C1 segment of cervical spinal cord (tissue), 14 donors: ENCODE measurements around the gene GPATCH3.
A peak's percentile ranks its signal among the peaks of the same experiment; 100 is the strongest.
"Not testable (repeated sequence)": the region's sequence is repeated elsewhere in the genome, so short reads cannot be mapped to it uniquely, and the experiment has no call there.

Experiments
- DNase-seq, 14 donors: peaks; one replicate each; lab custom pipeline; 2025; lab: John Stamatoyannopoulos, UW

Gene GPATCH3

DNA sequence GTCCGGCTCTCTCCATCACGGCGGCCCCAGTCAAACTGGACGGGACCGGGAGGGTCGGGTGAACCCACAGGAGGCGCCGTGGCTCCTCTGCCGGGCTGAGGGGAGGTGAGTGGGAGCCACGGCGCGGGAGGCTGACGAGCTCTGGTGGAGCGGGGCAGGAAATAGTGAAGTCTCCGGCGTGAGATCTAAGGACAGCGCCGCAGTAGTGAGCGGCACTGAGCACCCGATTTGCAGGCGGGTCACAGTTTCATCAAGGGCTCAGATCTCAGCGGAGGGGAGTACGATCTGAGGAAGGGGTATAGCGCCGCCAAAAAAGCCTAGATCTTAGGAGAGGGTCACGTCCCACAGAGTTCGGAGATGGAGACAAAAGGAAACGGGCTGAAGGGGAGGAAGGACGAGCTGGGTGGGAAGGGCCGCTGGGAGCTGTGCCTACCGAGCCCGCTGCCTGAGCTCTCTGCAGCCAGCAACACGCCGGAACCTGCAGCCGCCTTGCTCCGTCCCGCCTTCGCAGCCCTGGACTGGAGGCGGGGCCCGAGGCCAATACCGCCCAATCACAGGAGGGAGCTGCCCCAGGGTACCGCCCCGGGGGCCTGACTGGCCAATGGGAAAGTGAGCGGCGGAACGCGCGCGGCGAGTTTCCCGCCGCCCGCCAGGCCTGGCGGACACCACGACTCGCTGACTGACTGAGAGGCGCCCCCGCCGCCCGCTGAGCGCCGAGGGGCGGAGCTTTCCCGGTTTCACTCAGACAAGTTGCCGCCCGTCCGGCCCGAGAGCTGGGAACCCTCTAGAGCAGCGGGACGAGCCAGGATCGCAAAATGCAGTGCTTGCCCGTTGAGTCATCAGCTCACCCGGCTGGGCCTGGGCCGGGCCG is 35.4 kb downstream of the GPATCH3 start:
- peak; percentile 82 to 99 (median 92) for DNase-seq

DNA sequence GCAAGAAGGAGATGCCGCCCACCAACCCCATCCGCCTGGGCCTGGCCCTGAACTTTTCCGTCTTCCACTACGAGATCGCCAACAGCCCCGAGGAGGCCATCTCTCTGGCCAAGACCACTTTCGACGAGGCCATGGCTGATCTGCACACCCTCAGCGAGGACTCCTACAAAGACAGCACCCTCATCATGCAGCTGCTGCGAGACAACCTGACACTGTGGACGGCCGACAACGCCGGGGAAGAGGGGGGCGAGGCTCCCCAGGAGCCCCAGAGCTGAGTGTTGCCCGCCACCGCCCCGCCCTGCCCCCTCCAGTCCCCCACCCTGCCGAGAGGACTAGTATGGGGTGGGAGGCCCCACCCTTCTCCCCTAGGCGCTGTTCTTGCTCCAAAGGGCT is 36.6 kb downstream of the GPATCH3 start:
- DNase-seq = no peak

DNA sequence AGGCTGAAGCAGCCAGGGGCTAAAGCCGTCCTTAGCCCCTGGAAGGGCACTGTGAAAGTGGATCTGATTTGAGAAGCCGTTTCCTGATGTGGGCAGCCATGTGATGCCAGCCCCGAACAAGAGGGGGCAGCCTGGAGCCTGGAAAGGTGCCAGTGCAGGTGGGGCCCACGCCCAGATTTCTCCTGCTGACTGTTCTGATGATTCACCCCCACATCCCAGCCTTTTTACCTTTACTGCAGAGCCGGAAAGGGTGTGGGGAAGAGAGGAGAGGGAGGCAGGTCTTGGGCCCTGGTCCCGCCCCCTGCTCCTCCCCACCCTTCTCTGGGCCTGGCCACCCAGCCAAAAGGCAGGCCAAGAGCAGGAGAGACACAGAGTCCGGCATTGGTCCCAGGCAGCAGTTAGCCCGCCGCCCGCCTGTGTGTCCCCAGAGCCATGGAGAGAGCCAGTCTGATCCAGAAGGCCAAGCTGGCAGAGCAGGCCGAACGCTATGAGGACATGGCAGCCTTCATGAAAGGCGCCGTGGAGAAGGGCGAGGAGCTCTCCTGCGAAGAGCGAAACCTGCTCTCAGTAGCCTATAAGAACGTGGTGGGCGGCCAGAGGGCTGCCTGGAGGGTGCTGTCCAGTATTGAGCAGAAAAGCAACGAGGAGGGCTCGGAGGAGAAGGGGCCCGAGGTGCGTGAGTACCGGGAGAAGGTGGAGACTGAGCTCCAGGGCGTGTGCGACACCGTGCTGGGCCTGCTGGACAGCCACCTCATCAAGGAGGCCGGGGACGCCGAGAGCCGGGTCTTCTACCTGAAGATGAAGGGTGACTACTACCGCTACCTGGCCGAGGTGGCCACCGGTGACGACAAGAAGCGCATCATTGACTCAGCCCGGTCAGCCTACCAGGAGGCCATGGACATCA is 37.2 kb downstream of the GPATCH3 start, which contains the start of gene SFN:
SFN (plus strand) TSS at position 369 of the 904 bp plus-strand sequence; CDS start at position 433, 64 bp downstream.
- peak in 1 of 14 donors; percentile 44 for DNase-seq

DNA sequence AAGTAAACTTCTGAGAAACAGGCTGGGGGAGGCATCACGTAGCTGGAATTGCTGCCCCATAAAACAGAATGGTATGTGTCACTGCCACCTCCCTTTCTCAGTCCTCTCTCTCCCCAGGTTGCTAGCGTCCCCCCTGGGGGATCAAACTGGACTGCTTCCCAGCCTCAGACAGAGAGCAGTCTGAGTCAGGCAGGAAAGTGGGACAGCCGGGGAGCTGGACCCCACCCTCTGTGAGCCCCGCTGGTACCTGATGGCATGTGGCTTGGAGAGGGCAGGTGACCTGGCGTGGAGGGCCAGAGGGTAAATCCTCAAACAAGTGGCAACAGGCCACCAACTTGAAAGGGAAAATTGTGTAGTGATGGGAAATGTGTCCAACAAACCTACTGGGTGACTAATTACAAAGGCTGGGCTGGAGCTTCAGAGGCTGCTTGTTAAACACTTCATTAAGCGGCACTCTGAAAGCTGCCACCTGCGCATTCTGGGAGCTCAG is 38.3 kb downstream of the GPATCH3 start:
- DNase-seq = peak in 3 of 14 donors; percentile 18 to 73 (median 27)

DNA sequence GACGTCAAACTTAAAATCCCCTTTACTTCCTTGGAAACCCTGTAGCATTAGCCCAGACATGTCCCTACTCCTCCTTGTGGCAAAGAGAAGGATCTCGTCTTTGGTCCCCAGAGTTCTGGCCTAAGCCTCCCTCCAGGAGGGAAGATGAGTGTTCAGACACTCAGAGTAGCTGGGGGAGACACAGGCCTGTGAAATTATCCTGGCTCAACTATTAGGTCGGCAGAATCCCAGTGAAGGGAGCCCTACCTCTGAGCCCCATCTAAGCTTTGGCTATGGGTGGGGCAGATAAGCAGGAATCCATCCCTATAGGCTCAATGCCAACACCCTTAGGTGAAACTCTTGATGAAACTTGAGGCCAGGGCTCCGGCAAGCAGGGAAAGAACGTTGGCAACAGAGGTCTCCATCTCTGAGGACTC is 39.0 kb downstream of the GPATCH3 start:
- DNase-seq = no peak

DNA sequence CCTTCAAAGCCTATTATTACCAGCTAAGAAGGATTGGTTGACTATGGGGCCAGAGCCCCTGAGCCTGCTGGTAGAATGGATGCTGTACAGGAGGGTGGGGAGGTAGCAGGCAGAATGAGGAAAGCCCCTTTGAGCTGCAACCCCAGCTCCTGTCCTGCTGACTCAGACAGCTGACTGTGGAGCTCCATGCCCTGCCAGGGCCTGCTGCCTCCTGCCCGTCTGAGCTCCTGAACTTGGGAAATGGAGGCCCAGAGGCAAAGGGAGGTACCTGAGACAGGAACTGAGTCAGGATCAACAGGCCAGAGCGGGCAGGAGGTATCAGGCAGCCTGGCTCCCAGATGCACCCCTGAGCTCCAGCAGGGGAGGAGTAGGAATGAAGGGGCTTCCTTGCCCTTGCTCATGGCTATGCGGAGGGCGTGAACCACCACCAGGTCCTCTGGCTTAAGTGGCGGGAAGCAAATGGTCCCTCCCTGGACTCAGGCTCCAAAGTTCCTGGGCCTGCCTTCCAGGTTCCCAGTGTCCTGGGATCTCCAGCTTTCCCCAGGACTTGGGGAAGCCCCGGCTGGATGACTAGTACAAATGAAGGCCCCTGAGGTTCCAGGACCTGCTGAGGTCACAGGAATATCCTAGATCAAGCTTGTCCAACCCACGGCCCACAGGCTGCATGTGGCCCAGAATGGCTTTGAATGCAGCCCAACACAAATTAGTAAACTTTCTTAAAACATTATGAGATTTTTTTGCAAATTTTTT is 41.2 kb downstream of the GPATCH3 start:
- no peak for DNase-seq

DNA sequence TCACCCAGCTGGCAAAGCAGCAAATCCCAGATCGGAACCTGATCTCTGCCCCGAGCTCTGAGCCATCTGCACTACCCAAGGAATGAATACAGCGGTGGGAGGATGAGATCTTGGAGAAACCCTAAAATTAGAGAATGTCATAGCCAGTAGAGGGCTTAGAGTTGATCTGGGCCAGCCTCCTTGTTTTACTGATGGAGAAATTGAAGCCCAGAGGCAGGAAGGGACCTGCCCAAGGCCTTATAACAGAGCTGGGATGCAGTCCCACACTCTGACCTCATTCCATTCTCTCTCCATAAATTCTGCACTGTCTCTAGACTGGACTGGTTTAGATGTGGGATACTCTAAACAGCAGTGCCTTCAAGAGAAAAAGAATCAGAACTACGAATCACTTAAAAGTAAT is 42.1 kb downstream of the GPATCH3 start:
- DNase-seq = no peak

DNA sequence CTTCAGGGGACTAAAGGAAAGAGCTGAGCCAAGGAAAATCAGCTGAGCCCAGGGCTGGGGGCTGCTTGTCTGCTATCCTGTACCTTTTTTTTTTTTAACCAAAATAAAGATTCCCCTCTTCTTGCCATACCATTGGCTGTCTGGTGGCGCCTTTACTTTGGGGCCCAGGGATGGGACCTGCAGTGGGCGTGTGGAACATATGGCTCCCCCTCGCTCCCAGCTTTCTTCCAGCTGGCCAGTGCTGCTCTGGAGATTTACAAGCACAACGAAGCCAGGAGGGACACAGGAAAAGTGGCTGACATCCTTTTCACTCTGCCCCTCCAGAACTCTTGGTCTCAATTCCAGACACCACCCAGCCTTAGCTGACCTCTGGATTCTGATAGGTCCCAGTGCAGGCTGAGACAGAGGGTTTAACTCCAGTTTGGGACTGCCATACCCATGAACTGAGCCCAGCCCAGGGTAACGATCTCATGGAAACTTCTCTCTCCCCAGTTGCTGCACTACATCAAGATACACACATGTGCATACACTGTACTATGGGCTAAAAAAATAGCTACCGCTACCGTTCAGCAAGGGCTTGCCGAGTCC is 42.7 kb downstream of the GPATCH3 start:
- no peak for DNase-seq

DNA sequence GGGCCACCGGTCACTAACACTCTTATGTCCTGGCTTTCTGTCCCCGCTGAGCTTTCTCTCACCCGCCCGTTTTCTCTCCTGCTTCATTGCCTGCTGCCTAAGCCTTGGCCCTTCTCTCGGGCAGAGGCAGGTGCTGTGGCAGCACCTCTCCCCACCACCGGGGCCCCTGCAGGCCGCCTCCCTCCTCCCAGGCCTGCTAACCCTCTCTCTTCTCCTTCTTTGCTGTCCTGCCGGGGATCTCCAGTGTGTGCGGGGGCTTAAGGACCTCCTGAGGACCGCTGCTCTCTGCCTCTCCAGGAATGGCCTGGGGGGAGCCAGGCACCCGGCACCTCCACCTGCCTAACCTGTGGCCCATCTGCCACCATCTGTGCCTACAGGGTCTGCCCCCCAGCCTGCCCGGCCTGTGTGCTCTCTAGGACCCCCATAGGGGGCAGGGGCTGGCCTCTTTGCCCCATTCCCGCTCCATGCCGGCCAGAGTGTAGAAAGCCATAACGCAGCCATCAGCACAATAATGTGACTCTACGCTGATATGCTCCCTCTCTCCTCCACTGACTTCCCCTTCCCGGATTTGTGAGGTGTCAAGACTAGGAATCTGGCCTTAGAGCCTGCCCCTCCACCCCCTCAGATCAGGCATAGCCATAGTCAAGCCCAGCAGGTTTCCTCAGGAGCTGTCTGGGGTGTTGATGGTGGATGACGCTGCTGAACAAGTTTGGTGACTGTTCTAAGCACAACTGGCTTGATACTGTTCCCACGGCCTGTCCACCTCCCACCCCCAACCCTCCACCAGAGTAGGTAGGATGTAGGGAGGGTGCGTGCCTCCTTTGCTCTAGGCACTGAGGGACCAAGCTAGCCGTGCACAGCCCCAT is 43.4 kb downstream of the GPATCH3 start:
- DNase-seq = no peak

DNA sequence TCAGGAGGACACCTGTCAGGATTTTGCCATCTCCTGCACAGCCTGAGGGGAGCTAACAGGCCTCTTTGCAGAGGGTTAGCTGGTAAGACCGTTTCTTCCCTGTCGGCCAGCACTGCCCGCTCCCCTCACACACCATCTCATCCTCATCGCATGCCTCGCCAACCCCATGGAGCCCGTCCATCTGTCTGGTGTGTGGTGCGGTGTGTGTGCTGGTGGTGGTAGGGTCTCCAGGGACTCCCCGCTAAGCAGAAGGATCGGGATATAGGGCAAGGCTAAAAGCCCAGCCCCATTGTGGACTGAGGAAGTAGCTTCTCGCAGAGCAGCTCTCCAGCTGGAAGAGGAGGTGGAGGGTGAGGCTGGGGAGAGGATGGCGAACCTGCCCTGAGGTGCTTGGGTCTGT is 44.1 kb downstream of the GPATCH3 start:
- DNase-seq = peak in 1 of 14 donors; percentile 58

DNA sequence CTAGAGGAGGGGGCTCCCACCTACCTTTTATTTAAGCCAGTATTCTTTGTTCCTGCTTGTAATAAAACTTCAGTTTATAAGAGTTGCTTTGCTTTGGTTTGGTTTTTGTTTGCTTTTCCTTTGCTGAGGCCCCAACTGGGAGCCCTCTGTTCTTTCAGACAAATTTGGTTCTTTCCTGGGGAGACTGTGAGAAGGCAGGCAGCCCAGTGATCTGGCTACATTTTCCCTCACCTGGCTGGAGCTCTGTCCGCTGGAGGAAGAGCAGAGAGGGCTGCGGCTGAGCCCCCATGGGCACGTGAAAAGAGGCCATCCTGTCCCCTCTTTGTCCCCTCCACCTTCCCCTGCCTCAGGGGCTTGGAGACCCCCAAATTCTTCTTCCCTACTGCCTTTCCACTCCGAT is 44.6 kb downstream of the GPATCH3 start:
- peak in 1 of 14 donors; percentile 53 for DNase-seq

DNA sequence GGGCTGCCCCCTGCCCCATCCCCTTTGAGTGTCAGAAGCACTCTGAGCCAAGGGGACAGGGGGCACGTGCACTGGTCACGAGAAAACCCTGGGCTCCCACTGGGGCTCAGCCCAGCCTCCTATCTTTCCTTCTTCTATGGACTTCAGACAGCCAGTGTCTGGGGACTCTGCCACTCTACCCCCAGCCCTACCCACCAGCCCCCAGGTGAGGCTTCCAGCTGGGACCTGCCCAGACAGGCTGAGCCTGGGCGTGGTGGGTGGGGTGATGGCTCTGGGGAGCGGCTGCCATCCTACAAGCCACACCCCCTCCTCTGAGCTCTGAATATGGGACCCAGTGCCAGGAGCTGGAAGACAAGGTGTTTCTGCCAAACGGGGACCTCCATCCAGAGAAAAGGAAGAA is 45.4 kb downstream of the GPATCH3 start:
- DNase-seq = no peak

DNA sequence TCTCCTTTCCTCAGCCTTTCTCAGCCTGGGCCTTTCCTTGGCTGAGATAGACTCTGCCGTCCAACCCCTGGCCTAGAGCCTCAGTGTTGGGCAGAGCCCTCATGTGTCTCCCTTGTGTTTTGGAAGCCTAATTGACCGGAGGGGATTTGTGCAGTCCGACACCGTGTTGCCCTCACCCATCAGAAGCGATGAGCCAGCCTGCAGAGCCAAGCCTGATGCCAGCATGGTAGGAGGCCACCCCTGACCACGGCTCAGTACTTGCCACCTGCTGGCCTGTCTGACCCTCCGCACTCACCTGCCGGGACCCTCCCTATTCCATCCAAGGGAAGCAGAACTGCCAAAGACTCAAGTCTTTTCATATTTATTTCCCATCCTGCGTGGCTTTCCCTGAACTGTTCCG is 46.7 kb downstream of the GPATCH3 start:
- no peak for DNase-seq

DNA sequence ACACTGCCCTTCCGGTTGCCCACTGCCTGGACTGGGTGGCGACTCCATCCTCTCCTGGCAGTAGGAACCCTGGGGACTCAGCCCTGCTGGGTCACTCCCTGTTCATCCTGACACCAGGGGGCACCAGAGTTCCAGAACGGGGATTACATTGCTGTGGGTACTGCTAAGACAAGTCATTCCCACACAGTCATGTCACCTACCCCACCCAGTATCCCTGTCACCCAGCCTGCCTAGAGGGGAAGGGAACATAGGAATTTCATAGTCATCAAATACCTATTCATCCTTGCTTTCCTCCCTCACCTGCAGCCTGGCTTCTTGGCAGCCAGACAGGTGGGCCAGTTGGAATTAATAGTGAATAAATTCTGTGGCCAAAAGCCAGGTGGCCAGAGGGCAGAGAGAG is 47.1 kb downstream of the GPATCH3 start:
- peak in 10 of 14 donors; percentile 14 to 57 (median 43) for DNase-seq

DNA sequence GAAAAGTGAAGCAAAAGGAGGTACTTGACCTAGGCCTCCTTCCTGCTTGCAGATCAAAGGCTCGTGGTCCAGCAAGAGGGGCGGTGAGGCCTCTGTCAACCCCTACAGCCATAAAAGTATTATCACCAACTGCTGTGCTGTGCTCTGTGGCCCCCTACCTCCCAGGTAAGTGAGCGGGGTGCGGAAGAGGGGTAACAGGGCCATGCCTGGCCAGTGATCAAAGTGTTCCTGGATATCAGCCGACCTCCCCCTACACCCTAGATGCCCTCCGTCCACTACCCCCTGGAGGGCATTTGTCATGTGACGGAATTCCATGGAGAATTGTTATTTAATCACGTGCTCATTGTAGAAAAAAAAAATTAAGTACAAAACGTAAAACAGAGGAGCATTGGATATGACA is 47.6 kb downstream of the GPATCH3 start:
- DNase-seq = no peak

DNA sequence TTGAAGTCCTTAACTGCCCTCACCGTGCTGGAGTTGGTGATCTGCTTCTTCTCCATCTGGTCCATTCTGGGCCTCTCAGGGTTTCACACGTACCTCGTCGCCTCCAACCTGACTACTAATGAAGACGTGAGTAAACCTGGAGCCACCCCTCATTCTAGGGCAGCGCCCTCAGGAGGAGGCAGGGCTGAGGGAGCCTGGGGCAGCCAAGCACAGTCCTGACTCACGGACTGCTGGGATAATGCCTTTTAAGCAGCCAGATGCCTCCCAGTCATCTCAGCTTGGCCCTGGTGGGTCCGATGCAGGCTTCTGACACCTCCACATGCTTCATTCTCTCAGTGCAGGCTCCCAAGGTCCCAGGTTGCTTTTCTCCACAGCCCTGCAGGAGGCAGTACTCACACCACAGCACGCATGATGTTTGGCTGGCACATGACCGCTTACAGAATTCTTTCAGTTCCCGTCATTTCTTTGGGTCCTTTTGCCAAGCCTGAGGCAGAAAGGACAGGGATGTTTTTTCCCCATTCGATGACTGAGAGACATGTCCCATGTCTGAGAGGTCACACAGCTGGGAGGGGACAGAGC is 49.1 kb downstream of the GPATCH3 start:
- DNase-seq = no peak

DNA sequence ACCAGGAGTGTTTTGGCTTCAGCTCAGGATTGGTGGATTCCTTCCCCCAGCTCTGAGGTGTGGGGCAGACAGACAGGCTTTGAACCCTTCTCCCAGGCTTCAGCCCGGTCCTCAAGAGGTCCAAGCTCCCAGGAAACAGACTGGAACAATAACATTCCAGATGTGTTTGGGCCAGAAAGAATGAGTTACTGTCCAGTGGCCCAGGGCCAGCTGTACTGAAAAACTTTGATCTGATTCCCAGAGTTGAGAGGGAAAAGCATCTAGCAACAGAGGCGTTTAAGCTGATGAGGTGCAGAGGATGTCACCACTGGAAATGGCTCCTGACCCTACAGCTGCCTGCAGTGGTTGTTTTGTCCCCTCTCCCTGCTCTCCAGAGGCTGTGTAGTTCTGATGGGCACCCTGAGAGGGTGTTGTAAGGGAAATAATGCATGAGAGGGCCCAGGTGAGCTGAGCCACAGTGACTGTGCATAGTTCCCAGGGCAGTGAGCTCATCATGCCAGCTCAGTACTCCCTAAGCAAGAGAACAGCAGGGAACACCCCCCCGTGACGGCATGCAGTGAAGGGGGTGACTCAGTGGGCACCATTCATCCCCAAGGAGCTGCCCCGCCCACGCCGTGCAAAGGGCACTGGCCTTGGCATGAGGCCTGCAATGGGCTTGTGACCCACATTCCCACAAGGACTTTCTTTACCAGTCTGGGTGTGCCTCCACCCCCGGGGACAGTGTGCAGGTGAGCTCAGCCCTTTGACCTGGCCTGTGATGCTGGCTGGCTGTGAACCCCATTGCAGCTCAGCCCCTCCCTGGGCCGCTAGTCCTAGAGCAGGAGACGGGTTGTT is 51.1 kb downstream of the GPATCH3 start:
- DNase-seq = peak in 2 of 14 donors; percentile 15 to 69

DNA sequence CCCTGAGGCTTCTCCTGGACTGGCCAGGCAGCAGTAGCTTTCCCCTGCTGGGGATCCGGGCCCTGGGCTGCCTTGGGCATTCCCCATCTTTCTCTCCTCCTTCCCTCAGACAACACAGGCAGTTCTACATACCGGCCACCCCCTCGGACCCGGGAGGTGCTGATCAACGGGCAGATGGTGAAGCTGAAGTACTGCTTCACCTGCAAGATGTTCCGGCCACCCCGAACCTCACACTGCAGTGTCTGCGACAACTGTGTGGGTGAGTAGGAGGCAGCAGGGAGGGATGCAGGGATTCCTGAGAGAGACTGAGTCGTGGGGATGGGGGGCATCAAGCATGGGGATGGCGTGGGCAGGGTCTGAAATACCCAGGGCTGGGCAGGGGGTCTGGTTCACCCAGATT is 51.8 kb downstream of the GPATCH3 start:
- DNase-seq = no peak

DNA sequence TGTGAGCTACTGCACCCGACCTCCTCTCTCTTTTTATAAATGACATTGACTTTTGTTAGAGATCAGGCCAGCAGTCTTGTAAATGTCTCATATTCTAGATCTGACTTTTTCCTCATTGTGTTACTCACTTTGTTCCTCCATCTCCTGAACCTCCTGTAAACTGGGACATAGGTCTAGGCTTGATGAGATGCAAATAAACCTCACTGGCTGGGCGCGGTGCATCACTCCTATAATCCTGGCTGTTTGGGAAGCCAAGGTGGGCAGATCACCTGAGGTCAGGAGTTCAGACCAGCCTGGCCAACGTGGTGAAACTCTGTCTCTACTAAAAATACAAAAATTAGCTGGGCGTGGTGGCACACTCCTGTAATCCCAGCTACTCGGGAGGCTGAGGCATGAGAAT is 52.4 kb downstream of the GPATCH3 start:
- not testable (repeated sequence) for DNase-seq
